Smooth muscle cell (in vitro differentiated cells): ENCODE results near the gene ZNF576. TPM values are rescaled to one million over a fixed set of nuclear protein-coding genes. Genes with fewer than 3 reads are reported as not detected.

Experiments used
- DNase-seq: peaks from one replicate; lab custom pipeline; 2025; ENCODE audit not compliant: unreplicated experiment; lab: John Stamatoyannopoulos, UW
- H2AFZ ChIP-seq: fragments of 200-600 bp; sonication (generic); 2 replicates; pipeline ENCODE4 v1.6.0; 2016; ENCODE audit warnings: antibody characterized with exemption, low read depth, mild to moderate bottlenecking
- H3F3A ChIP-seq: fragments of 200-600 bp; sonication (generic); 2 replicates; pipeline ENCODE4 v1.6.0; 2017; ENCODE audit warnings: antibody characterized with exemption, low read depth
- H3K27ac ChIP-seq: fragments of 200-600 bp; sonication (generic); 2 replicates; pipeline ENCODE4 v1.5.1; 2016; ENCODE audit warnings: low read depth, mild to moderate bottlenecking
- H3K27me3 ChIP-seq: fragments of 200-600 bp; sonication (generic); 2 replicates; pipeline ENCODE4 v1.6.1; 2016; ENCODE audit warnings: low read depth, mild to moderate bottlenecking
- H3K36me3 ChIP-seq: fragments of 200-600 bp; sonication (generic); 2 replicates; pipeline ENCODE4 v1.5.1; 2016; ENCODE audit warnings: low read depth
- H3K4me1 ChIP-seq: fragments of 200-600 bp; sonication (generic); 2 replicates; pipeline ENCODE4 v1.5.1; 2016; ENCODE audit warnings: low read depth
- H3K4me2 ChIP-seq: fragments of 200-600 bp; sonication (generic); 2 replicates; pipeline ENCODE4 v1.6.0; 2016; ENCODE audit warnings: mild to moderate bottlenecking
- H3K4me3 ChIP-seq: fragments of 200-600 bp; sonication (generic); 2 replicates; pipeline ENCODE4 v1.5.1; 2016; ENCODE audit warnings: mild to moderate bottlenecking
- H3K79me2 ChIP-seq: fragments of 200-600 bp; sonication (generic); 2 replicates; pipeline ENCODE4 v1.6.0; 2016; ENCODE audit warnings: low read depth, mild to moderate bottlenecking
- H3K9ac ChIP-seq: fragments of 200-600 bp; sonication (generic); 2 replicates; pipeline ENCODE4 v1.6.0; 2016; ENCODE audit warnings: low read depth
- H3K9me3 ChIP-seq: fragments of 200-600 bp; sonication (generic); replicated peaks from 2 replicates; pipeline ENCODE4 v1.5.1; 2016; ENCODE audit warnings: low read depth
- H4K20me1 ChIP-seq: fragments of 200-600 bp; sonication (generic); 2 replicates; pipeline ENCODE4 v1.6.0; 2016; ENCODE audit warnings: low read depth
- CTCF ChIP-seq: fragments of 200-600 bp; sonication (generic); IDR thresholded peaks from 2 replicates; pipeline ENCODE4 v1.5.1; 2017; ENCODE audit warnings: borderline replicate concordance, mild to moderate bottlenecking, antibody characterized with exemption; ENCODE audit not compliant: insufficient read depth, poor library complexity, severe bottlenecking
- whole genome bisulfite sequencing: methylation state at CpG from one replicate; pipeline ENCODE4 v1.1.7; 2016; ENCODE audit warnings: low lambda C conversion rate; 5-methylcytosine and 5-hydroxymethylcytosine counted together
- polyA plus RNA-seq: library from polyadenylated mRNA; unstranded; fragments of >200 nt; fragmentation: Nextera tagmentation; extraction: Ambion mirVana; gene quantifications from 2 replicates; pipeline ENCODE4 v1.2.1, GENCODE V29; 2016
- total RNA-seq: library from RNA; depleted of rRNA; stranded (reverse); fragments of >200 nt; gene quantifications from 2 replicates; pipeline ENCODE4 v1.2.3, GENCODE V29; 2014

Gene ZNF576
- total and polyA plus RNA-seq, 2 experiments from 2014 or later = 2.7 to 13.7 TPM

DNA sequence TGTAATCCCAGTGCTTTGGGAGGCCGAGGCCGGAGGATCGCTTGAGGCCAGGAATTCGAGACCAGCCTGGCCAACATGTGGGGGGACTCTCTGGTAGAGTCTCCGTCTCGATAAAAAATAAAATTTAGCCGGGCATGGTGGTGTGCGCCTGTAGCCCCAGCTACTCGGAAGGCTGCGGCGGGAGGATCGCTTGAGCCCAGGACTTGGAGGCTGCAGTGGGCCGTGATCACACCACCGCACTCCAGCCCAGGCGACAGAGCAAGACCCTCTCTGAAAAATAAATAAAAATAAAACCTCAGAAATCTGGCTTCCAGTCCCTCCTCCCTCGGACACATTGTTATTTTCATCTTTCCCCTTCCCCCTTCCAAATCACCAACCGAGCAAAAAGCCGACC is 793 bp upstream of the ZNF576 start:
- Histone ChIP-seq H3K9me3 (no peaks in the 10 kb centered on the region), H3K4me2 (peak overlapping the region; percentile 91), H3K27ac (peak overlapping the region; percentile 100), H3K9ac (peak overlapping the region; percentile 96), H4K20me1 (peaks cover 40% of the 10 kb centered on the region), H2AFZ (no peak overlapping the region), H3K4me3 (peak overlapping the region; percentile 81), H3K36me3 (no peaks in the 10 kb centered on the region), H3F3A (no peaks in the 10 kb centered on the region), H3K79me2 (peaks cover 57% of the 10 kb centered on the region), H3K4me1 (peaks cover 13% of the 10 kb centered on the region), H3K27me3 (no peaks in the 10 kb centered on the region)
- WGBS = 5% methylated on average over 18 of the region's 18 CpGs
- no peak for DNase-seq
- no peak for TF ChIP-seq CTCF

DNA sequence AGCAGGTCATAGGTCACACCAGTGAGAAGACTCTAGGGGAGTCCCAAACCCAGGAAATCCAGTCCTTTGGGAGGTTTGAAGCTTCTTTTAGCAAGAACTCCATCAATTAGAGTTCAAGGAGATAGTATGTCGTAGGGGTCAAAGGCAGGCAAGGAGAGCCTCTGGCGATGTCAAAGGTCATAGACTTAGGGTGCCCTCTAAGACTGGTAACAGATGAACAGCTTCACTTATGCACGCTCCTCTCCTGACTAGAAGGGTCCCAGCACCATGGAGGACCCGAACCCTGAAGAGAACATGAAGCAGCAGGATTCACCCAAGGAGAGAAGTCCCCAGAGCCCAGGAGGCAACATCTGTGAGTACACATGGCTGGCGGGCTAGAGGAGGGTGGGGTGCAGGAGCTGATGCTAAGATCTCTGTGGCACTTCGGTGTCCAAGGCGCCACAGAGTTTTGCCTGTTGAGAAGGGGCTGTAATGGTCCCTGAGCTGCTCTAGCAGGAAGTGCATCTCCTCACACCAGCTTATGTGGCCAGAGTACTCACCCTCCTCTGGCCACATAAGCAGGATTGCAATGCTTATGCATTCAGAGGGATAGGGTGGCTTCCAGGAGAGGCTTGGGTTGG is 557 bp downstream of the ZNF576 start:
- WGBS = 41% methylated on average over 7 of the region's 7 CpGs
- Histone ChIP-seq H3K36me3 (no peaks in the 10 kb centered on the region), H3K4me1 (peaks cover 13% of the 10 kb centered on the region), H2AFZ (peak overlapping the region; percentile 89), H3K4me2 (peak overlapping the region; percentile 98), H3K9ac (peak overlapping the region; percentile 99), H3K27me3 (no peaks in the 10 kb centered on the region), H4K20me1 (peaks cover 27% of the 10 kb centered on the region), H3K27ac (peak overlapping the region; percentile 100), H3K4me3 (peak overlapping the region; percentile 63), H3F3A (peaks cover 5% of the 10 kb centered on the region), H3K9me3 (no peaks in the 10 kb centered on the region), H3K79me2 (peaks cover 49% of the 10 kb centered on the region)
- DNase-seq = no peak
- TF ChIP-seq CTCF = no peak

GRCh38 chr19:43597876-43598275 is 1.5 kb downstream of the ZNF576 start:
- Histone ChIP-seq H3K4me3 (no peak overlapping the region), H4K20me1 (peaks cover 22% of the 10 kb centered on the region), H2AFZ (no peak overlapping the region), H3K9ac (peak overlapping the region; percentile 99), H3K4me1 (peaks cover 13% of the 10 kb centered on the region), H3K4me2 (peak overlapping the region; percentile 98), H3F3A (peaks cover 5% of the 10 kb centered on the region), H3K79me2 (peaks cover 39% of the 10 kb centered on the region), H3K9me3 (no peaks in the 10 kb centered on the region), H3K36me3 (no peaks in the 10 kb centered on the region), H3K27me3 (no peaks in the 10 kb centered on the region), H3K27ac (peak overlapping the region; percentile 100)
- no peak for DNase-seq
- 89% methylated on average over 5 of the region's 5 CpGs for WGBS
- TF ChIP-seq CTCF = no peak

- Histone ChIP-seq H3K9me3 (no peaks in the 10 kb centered on the region), H3K4me2 (no peak overlapping the region), H3K36me3 (no peaks in the 10 kb centered on the region), H4K20me1 (peaks cover 14% of the 10 kb centered on the region), H3F3A (peaks cover 5% of the 10 kb centered on the region), H3K4me3 (no peak overlapping the region), H3K79me2 (peaks cover 33% of the 10 kb centered on the region), H3K9ac (no peak overlapping the region), H3K4me1 (peaks cover 13% of the 10 kb centered on the region), H3K27me3 (no peaks in the 10 kb centered on the region), H2AFZ (no peak overlapping the region), H3K27ac (no peak overlapping the region)
- 98% methylated on average over 19 of the region's 19 CpGs for WGBS
- DNase-seq = no peak
- no peak for TF ChIP-seq CTCF
Measured at GRCh38 chr19:43598445-43599240, 2.2 kb downstream of the ZNF576 start.
